ENCODE data around the gene DAGLA.

DNA sequence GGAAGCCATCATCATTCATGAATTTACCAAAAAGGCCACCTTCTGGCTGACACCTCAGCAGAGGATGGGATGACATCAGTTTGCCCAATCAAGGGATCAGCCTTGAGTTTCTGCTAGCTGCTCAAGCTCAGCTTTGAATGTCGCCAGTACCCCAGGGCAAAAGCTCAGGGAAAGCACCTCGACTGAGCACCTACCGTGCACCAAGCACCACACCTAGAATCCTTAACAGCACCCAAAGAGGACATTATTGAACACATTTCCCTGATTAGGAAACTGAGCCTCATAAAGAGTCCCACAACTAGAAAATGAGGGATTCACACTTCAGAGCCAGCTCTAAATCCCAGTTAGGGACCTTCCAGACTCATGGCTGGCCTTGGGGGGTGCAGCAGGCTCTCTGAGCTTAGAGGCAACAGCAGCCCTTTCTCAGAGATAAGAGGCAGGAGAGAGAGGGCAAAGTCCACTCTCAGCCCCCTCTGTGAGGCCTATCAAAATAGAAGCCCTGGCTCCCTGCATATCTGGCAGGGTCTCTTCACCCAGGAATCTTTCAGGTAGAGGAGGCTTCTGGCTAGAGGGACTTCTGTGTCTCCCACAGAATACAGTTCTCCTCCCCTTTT lies 13.4 kb upstream of the DAGLA start:
- TF ChIP-seq, protein P1, sequence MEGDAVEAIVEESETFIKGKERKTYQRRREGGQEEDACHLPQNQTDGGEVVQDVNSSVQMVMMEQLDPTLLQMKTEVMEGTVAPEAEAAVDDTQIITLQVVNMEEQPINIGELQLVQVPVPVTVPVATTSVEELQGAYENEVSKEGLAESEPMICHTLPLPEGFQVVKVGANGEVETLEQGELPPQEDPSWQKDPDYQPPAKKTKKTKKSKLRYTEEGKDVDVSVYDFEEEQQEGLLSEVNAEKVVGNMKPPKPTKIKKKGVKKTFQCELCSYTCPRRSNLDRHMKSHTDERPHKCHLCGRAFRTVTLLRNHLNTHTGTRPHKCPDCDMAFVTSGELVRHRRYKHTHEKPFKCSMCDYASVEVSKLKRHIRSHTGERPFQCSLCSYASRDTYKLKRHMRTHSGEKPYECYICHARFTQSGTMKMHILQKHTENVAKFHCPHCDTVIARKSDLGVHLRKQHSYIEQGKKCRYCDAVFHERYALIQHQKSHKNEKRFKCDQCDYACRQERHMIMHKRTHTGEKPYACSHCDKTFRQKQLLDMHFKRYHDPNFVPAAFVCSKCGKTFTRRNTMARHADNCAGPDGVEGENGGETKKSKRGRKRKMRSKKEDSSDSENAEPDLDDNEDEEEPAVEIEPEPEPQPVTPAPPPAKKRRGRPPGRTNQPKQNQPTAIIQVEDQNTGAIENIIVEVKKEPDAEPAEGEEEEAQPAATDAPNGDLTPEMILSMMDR (IDR thresholded peaks at IDR 0.05), result no peak
- TF ChIP-seq POLR2A (IDR thresholded peaks at IDR 0.05), result peak in 2 of 3 donors; percentile 25 to 32
